HepG2 (cell line): ENCODE data around the gene ARHGAP12. TPM values are rescaled to one million over a fixed set of nuclear protein-coding genes. Genes with fewer than 3 reads are reported as not detected.

ENCODE experiments used
- CCDC6 ChIP-seq: sonication (generic); formaldehyde crosslinking; IDR thresholded peaks from 2 replicates; pipeline ENCODE4 v1.8.1; 2022; ENCODE audit warnings: mild to moderate bottlenecking, missing genetic modification reagents, moderate library complexity
- FLYWCH1 ChIP-seq: sonication (generic); formaldehyde crosslinking; IDR thresholded peaks from 2 replicates; pipeline ENCODE4 v1.8.1; 2023; ENCODE audit warnings: mild to moderate bottlenecking, missing genetic modification reagents
- NFATC3 ChIP-seq: sonication (generic); formaldehyde crosslinking; IDR thresholded peaks from 2 replicates; pipeline ENCODE4 v1.5.1; 2020; ENCODE audit warnings: mild to moderate bottlenecking, missing genetic modification reagents
- NR3C1 ChIP-seq: sonication (generic); formaldehyde crosslinking; IDR thresholded peaks from 2 replicates; pipeline ENCODE4 v1.4.0; 2020; ENCODE audit warnings: missing genetic modification reagents
- PLSCR1 ChIP-seq: sonication (generic); formaldehyde crosslinking; IDR thresholded peaks from 2 replicates; pipeline ENCODE4 v1.5.0; 2020; ENCODE audit warnings: missing genetic modification reagents, mild to moderate bottlenecking, borderline replicate concordance
- SMARCE1 ChIP-seq: fragments of 450-650 bp; IDR thresholded peaks from 2 replicates; pipeline ENCODE4 v1.6.1; 2017; ENCODE audit warnings: borderline replicate concordance
- YEATS4 ChIP-seq: sonication (generic); formaldehyde crosslinking; IDR thresholded peaks from 2 replicates; pipeline ENCODE4 v1.4.0; 2020; ENCODE audit warnings: missing genetic modification reagents, borderline replicate concordance
- ZNF101 ChIP-seq: sonication (generic); formaldehyde crosslinking; IDR thresholded peaks from 2 replicates; pipeline ENCODE4 v1.4.0; 2020; ENCODE audit warnings: mild to moderate bottlenecking, low read depth, missing genetic modification reagents, borderline replicate concordance
- ZNF496 ChIP-seq: sonication (generic); formaldehyde crosslinking; IDR thresholded peaks from 2 replicates; pipeline ENCODE4 v1.8.1; 2023; ENCODE audit warnings: mild to moderate bottlenecking, moderate library complexity, missing genetic modification reagents; ENCODE audit not compliant: insufficient replicate concordance
- ZNF512B ChIP-seq: sonication (generic); formaldehyde crosslinking; IDR thresholded peaks from 2 replicates; pipeline ENCODE4 v1.5.1; 2020; ENCODE audit warnings: missing genetic modification reagents, mild to moderate bottlenecking, borderline replicate concordance
- ZNF530 ChIP-seq: sonication (generic); formaldehyde crosslinking; IDR thresholded peaks from 2 replicates; pipeline ENCODE4 v1.5.0; 2020; ENCODE audit warnings: low read depth, mild to moderate bottlenecking, missing genetic modification reagents
- ZNF615 ChIP-seq: sonication (generic); formaldehyde crosslinking; IDR thresholded peaks from 2 replicates; pipeline ENCODE4 v1.5.0; 2020; ENCODE audit warnings: mild to moderate bottlenecking, missing genetic modification reagents, borderline replicate concordance
- ZNF850 ChIP-seq: sonication (generic); formaldehyde crosslinking; conservative IDR thresholded peaks from 2 replicates; pipeline ENCODE4 v1.9.0; 2021; ENCODE audit warnings: mild to moderate bottlenecking, missing genetic modification reagents
- ZSCAN29 ChIP-seq: sonication (generic); formaldehyde crosslinking; conservative IDR thresholded peaks from 2 replicates; pipeline ENCODE4 v1.4.0; 2020; ENCODE audit warnings: mild to moderate bottlenecking, missing genetic modification reagents
- polyA plus RNA-seq, 8 experiments: library from polyadenylated mRNA; depleted of rRNA in 3 of 8; stranded (reverse) in 7 of 8; unstranded in 1 of 8; fragments of >200 nt; fragmentation: Illumina TruSeq in 4 of 8; extraction: Trizol in 4 of 8; gene quantifications; 2 replicates each; pipeline versions ENCODE4 v1.2.1 to v1.2.3, GENCODE V29; 2011 to 2016; ENCODE audit warnings: low read depth in 4 of 8, missing spikeins in 1 of 8, mixed read lengths in 1 of 8; ENCODE audit not compliant: insufficient read depth in 1 of 8
- total RNA-seq, 5 experiments: library from RNA; depleted of rRNA; stranded (reverse); fragments of >200 nt; fragmentation: Illumina TruSeq; extraction: Trizol; gene quantifications; 2 replicates each; pipeline ENCODE4 v1.2.3, GENCODE V29; 2016; ENCODE audit warnings: low read depth in 1 of 5
- TF ChIP-seq, protein P1 (sequence below): sonication (generic); formaldehyde crosslinking; IDR thresholded peaks from 2 replicates; pipeline ENCODE4 v1.4.0; 2020; ENCODE audit warnings: mild to moderate bottlenecking, missing genetic modification reagents, borderline replicate concordance
- TF ChIP-seq, protein P2 (sequence below): sonication (generic); formaldehyde crosslinking; IDR thresholded peaks from 2 replicates; pipeline ENCODE4 v1.4.0; 2020; ENCODE audit warnings: missing genetic modification reagents
- TF ChIP-seq, protein P3 (sequence below): fragments of 450-650 bp; IDR thresholded peaks from 2 replicates; pipeline ENCODE4 v1.6.1; 2017

ARHGAP12 gene
- total and polyA plus RNA-seq, 2 of the 13 experiments (the other 11 are each of a cell fraction or from before 2014, with no cell fraction given) = 25.0 to 54.6 TPM

GRCh38 chr10:31927884-31928548, 615 bp downstream of the ARHGAP12 start (continued):
- TF ChIP-seq, protein P1, sequence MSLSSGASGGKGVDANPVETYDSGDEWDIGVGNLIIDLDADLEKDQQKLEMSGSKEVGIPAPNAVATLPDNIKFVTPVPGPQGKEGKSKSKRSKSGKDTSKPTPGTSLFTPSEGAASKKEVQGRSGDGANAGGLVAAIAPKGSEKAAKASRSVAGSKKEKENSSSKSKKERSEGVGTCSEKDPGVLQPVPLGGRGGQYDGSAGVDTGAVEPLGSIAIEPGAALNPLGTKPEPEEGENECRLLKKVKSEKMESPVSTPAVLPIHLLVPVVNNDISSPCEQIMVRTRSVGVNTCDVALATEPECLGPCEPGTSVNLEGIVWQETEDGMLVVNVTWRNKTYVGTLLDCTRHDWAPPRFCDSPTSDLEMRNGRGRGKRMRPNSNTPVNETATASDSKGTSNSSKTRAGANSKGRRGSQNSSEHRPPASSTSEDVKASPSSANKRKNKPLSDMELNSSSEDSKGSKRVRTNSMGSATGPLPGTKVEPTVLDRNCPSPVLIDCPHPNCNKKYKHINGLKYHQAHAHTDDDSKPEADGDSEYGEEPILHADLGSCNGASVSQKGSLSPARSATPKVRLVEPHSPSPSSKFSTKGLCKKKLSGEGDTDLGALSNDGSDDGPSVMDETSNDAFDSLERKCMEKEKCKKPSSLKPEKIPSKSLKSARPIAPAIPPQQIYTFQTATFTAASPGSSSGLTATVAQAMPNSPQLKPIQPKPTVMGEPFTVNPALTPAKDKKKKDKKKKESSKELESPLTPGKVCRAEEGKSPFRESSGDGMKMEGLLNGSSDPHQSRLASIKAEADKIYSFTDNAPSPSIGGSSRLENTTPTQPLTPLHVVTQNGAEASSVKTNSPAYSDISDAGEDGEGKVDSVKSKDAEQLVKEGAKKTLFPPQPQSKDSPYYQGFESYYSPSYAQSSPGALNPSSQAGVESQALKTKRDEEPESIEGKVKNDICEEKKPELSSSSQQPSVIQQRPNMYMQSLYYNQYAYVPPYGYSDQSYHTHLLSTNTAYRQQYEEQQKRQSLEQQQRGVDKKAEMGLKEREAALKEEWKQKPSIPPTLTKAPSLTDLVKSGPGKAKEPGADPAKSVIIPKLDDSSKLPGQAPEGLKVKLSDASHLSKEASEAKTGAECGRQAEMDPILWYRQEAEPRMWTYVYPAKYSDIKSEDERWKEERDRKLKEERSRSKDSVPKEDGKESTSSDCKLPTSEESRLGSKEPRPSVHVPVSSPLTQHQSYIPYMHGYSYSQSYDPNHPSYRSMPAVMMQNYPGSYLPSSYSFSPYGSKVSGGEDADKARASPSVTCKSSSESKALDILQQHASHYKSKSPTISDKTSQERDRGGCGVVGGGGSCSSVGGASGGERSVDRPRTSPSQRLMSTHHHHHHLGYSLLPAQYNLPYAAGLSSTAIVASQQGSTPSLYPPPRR (CRISPR knock-in tag) = 0 out of 2 replicates have a peak, but pooled peaks have one; percentile 41
- no peak for TF ChIP-seq ZNF615 (CRISPR knock-in tag)
- TF ChIP-seq NR3C1 (CRISPR knock-in tag) = no peak
- TF ChIP-seq ZNF512B = no peak
- TF ChIP-seq, protein P2, sequence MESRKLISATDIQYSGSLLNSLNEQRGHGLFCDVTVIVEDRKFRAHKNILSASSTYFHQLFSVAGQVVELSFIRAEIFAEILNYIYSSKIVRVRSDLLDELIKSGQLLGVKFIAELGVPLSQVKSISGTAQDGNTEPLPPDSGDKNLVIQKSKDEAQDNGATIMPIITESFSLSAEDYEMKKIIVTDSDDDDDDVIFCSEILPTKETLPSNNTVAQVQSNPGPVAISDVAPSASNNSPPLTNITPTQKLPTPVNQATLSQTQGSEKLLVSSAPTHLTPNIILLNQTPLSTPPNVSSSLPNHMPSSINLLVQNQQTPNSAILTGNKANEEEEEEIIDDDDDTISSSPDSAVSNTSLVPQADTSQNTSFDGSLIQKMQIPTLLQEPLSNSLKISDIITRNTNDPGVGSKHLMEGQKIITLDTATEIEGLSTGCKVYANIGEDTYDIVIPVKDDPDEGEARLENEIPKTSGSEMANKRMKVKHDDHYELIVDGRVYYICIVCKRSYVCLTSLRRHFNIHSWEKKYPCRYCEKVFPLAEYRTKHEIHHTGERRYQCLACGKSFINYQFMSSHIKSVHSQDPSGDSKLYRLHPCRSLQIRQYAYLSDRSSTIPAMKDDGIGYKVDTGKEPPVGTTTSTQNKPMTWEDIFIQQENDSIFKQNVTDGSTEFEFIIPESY (CRISPR knock-in tag) = no peak
- peak; percentile 58; the same call in 1 of the 2 replicates for TF ChIP-seq ZSCAN29 (CRISPR knock-in tag)
- TF ChIP-seq ZNF530 (CRISPR knock-in tag) = no peak
- no peak for TF ChIP-seq YEATS4 (CRISPR knock-in tag)
- no peak for TF ChIP-seq FLYWCH1 (CRISPR knock-in tag)
- TF ChIP-seq ZNF101 = no peak
- no peak for TF ChIP-seq ZNF496 (CRISPR knock-in tag)
- TF ChIP-seq ZNF850 = no peak
- TF ChIP-seq, protein P3, sequence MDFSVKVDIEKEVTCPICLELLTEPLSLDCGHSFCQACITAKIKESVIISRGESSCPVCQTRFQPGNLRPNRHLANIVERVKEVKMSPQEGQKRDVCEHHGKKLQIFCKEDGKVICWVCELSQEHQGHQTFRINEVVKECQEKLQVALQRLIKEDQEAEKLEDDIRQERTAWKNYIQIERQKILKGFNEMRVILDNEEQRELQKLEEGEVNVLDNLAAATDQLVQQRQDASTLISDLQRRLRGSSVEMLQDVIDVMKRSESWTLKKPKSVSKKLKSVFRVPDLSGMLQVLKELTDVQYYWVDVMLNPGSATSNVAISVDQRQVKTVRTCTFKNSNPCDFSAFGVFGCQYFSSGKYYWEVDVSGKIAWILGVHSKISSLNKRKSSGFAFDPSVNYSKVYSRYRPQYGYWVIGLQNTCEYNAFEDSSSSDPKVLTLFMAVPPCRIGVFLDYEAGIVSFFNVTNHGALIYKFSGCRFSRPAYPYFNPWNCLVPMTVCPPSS = no peak
- no peak for TF ChIP-seq NFATC3
- no peak for TF ChIP-seq SMARCE1
- TF ChIP-seq PLSCR1 = no peak
- no peak for TF ChIP-seq CCDC6 (CRISPR knock-in tag)
